Stimulated activated CD4-positive, alpha-beta T cell treated with anti-CD3 and anti-CD28 coated beads, Interleukin-1b, Interleukin-23, amount 100 ng/mL, for 4 hours (primary cell): ENCODE data around the gene MDH2.
"Not testable (repeated sequence)": the region's sequence is repeated elsewhere in the genome, so short reads cannot be mapped to it uniquely, and the experiment has no call there.

Source experiments
- DNase-seq, 2 donors: peaks; one replicate each; pipeline ENCODE4 v3.0.0-alpha.2; 2020; ENCODE audit warnings: low read depth in 2 of 2

The MDH2 gene

GRCh38 chr7:76047811-76048667 lies at the start of gene MDH2, which contains the start of gene STYXL1:
TSS of gene MDH2 (plus strand) at chr7:76048106. CDS start at chr7:76048161, 55 bp downstream.
TSS of gene STYXL1 (minus strand) at chr7:76048000. CDS start at chr7:76030523, 17,477 bp downstream.
- DNase-seq = peak; percentile 64 to 81

DNA sequence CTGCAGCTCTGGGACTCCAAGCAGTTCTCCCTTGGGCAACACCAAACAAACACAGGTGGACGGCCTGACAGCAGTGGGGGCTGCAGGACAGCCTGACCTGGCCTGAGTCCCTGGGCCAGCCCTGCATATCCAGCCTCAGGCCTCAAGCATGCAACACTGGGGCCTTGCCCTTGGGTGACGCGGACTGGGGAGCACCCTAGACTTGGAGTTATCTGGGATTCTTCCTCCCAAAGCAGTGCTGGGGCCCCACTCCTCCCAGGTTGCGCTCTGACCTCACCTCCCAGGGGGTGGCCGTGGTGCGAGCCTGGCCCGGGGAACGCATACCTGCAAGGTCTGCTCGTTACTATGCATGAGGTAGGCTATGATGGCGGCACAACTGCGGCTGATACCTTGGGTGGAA lies 47.3 kb upstream of the MDH2 start:
- DNase-seq = no peak

DNA sequence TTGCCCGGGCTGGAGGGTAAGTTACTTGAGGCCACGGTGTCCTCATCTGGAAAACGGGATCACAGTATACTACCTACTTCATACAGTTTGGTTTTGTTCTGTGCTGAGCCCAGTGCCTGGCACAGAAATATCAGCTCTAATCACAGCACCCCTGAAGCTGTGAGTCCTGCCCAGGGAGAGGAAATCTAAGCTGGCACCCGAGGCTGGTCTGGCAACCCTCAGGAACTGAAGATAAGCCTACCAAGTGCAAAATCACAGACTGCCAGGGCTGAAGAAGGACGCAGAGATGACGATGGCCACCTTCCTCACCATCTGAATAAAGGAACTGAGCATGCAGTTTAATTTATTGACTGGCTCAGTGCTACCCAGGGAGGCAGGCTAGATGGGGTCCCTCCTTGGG lies 45.8 kb upstream of the MDH2 start:
- no peak for DNase-seq

- no peak for DNase-seq
These were observed 45.1 kb upstream of the MDH2 start for GRCh38 chr7:76002822-76003221.

DNA sequence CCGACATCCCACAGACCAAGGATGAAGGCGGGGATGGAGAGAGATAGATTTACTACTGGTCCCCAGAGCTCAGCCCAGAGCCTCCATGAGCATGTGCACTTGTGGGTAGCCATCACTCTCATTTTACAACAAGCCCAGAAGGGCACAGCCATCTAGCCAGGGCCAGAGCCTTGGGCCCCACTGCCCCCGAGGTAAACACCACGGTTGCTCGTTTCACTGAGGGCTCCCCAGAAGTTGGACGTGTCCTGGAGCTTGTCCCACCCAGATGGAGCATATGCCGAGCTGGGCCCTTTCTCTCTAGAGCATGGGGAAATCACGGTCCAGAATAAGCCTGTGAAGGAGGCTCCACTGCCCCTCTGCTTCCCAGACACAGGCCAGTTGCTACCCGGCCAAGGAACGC lies 44.6 kb upstream of the MDH2 start:
- DNase-seq = no peak

DNA sequence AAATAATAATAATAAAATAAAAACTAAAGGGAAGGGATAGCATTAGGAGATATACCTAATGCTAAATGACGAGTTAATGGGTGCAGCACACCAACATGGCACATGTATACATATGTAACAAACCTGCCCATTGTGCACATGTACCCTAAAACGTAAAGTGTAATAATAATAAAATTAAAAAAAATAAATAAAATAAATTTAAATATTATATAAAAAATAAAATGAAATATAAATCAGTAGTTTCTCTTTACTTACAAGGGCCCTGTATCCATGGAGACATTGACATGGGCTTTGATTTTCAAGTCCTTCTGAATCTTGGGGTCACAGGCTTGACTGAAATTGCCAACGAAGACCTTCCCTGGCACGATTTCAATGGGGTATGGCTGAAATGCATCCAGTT lies 42.9 kb upstream of the MDH2 start:
- DNase-seq = not testable (repeated sequence)

DNA sequence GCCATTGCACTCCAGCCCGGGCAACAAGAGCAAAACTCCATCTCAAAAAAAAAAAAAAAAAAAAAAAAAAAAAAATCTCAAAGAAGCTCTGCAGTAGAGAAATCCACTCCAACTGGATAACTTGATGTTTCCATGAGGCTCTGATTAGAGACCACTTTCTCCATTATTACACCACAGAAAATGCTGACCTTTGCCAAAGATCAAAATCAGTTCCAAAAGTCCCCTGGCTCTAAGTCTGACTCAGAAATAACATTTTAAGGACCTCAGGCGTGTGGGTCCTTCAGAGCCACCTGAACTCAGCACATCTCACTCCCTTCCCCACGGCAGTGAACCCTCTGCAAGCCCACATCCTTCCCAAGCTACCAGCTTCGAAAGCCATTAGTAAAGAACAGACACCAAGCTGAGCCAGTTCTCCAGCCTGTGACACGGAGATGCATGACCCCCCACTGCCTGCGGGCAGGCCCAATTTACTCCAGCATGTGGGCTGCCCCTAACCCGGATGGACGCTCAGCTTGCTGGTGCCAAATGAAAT lies 39.7 kb upstream of the MDH2 start:
- DNase-seq = no peak

DNA sequence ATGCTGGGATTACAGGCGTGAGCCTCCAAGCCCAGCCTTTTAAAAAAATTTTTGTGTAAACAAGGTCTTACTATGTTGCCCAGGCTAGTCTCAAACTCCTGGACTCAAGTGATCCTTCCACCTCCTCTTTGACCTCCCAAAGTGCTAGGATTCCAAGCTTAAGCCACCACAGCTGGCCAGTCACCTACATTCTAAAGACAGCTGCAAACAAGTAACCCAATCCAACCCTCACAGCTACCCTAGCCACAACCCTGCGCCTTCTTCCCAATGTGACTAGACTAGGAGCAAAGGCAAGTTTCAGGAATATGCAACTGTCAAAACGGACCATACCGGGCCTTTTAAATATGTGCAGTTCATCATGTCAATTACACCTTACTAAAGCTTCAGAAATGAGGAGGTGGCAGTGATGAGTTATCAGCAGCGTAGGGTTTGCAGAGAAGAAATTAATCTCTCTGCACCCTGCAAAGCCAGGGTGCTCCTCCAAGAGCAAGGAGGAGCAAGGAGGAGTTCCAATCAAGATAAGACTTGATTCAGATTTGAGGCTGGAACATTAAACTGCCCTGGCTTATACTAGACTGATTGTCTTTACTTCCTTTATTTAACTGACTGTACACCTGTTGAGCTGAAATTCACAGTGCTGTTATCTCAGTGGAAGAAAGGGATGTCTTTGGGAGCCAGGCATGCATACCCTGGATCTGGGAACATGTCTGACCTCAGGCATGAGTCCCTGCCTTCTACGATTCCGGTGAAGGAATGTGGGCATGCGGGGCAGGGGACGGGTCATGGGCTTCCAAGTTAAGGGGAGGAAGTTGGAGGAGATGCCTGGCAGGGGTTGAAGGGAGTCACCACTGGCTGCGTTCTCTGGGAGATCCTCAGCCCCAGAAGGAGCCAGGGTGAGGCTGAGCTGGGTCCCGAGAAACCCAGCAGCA lies 38.0 kb upstream of the MDH2 start:
- no peak for DNase-seq

- DNase-seq = no peak
These were observed 36.5 kb upstream of the MDH2 start for GRCh38 chr7:76011442-76011861.

- no peak for DNase-seq
These were observed 31.5 kb upstream of the MDH2 start for GRCh38 chr7:76016191-76016947.

DNA sequence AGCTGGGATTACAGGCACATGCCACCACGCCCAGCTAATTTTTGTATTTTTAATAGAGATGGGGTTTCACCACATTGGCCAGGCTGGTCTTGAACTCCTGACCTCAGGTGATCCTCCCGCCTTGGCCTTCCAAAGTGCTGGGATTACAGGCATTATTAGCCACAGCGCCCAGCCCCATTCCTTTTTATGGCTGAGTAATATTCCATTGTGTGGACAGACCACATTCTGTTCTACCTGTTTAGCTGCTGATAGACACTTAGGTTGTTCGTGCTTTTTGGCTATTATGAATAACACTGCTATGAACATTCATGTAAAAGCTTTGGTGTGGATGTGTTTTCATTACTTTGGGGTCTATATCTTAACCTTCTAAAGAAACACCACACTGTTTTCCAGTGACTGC lies 29.4 kb upstream of the MDH2 start:
- not testable (repeated sequence) for DNase-seq

GRCh38 chr7:76020031-76020714 lies 27.7 kb upstream of the MDH2 start:
- DNase-seq = peak; percentile 60 to 66

- DNase-seq = no peak
These were observed 25.7 kb upstream of the MDH2 start for GRCh38 chr7:76022026-76022780.

DNA sequence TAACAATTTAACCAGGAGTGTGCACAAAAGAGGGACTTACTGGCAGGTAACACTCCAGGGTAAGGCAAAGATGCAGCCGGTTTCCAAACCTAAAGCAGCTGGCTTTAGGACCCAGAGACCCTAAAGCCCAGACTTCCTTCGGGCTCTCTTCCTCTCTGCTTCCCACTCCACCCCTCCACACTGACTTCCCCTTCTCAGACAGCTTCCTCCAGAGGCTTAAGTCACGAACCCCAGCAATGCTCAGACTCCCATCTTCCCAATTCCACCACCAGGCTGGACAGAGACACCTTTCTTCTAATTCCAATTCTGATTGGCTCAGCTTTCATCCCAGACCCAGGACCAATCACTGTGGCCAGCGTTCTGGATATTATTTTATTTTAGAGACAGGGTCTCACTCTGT lies 24.9 kb upstream of the MDH2 start:
- DNase-seq = no peak

DNA sequence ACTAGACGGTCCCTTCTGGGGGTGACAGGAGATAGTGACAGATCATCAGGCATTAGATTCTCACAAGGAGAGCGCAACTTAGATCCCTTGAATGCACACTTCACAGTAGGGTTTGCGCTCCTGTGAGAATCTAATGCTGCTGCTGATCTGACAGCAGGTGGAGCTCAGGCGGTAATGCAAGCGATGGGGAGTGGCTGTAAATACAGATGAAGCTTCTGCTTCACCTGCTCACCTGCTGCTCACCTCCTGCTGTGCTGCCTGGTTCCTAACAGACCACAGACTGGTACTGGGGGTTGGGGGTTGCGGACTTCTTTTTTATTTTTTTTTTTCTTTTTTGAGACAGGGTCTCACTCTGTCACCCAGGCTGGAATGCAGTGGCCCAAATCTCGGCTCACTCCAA lies 18.2 kb upstream of the MDH2 start:
- not testable (repeated sequence) for DNase-seq

- DNase-seq = no peak
These were observed 15.9 kb upstream of the MDH2 start for GRCh38 chr7:76031964-76032363.

- no peak for DNase-seq
These were observed 10.6 kb upstream of the MDH2 start for GRCh38 chr7:76037310-76037709.

DNA sequence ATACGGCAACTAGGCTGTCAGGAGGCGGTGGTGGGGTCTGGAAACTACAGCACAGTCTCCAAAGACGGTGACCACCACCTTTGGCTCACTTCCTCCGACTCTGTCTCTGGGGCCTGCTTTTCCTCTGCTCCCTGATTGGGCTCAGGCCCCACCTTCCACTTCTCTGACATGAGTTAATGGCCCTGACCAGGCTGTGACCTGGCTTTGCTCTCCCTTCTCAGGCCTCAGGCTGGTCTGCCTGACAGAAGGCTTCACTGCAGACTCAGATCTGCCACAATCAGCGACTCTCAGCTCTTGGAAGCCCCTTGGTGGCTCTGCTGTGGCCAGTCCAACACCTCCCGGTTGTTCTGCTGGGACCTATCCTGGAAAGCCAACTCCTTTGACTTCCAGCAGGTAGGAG lies 7.8 kb upstream of the MDH2 start:
- no peak for DNase-seq

DNA sequence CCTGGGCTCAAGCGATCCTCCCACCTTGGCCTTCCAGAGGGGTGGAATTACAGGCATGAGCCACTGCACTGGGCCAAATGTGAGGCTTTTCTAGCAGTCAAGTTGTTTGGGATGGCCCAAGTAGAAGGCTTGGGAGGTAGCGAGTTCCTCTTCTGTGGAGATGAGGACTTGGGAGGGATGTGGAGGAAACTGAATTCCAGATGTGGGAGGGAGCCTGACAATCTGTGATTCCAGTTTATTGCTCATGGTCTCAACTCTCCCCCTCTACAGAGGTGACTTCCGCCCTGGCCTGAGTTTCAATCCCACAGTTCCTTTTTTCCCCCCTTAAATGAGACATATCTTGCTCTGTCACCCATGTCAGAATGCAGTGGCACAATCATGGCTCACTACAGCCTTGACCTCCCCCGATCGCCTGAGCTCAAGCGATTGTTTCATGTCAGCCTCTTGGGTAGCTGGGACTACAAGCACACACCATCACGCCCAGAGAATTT lies 3.5 kb upstream of the MDH2 start:
- DNase-seq = no peak

GRCh38 chr7:76047305-76047810 lies 548 bp upstream of the MDH2 start:
- no peak for DNase-seq
